ENCODE measurements around the gene CEMP1. TPM values are rescaled to one million over a fixed set of nuclear protein-coding genes. Genes with fewer than 3 reads are reported as not detected.

Gene CEMP1
- total and polyA plus RNA-seq, 2 donors (not counting 1 experiment from before 2014, with no cell fraction given), result 0.66 to 2.3 TPM

DNA sequence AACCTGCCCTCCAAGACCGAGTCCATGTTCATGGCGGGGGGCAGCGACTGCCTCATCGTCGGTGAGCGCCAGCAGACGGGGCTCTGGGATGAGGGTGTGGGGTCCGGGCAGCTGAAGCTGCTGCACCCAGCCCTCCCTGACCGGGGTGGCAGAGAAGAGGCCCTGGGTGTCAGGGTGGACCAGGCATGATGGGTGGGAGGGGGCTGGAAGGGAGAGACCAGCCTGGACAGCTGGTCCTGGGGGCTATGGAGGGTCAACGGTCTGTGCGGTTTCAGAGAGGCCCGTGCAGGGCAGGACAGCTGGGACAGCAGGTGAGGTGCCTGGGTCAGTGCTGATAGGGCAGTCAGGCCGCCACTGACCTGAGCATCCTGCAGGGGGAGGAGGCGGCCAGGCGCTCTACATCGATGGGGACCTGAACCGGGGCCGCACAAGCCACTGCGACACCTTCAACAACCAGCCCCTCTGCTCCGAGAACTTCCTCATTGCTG, 30.7 kb downstream of the CEMP1 start:
- Mint-ChIP-seq H3K4me1 (peaks cover 6% of the 10 kb centered on the region), H3K27ac (no peak overlapping the region), H3K9me3 (ENCODE audit: insufficient read depth) (no peaks in the 10 kb centered on the region), H3K4me3 (no peak overlapping the region), H3K27me3 (no peaks in the 10 kb centered on the region)
- Histone ChIP-seq H3K4me2 (replicated peaks; ENCODE audit: low read depth, low read length, poor library complexity, severe bottlenecking) (no peak overlapping the region), H3K4me3 (ENCODE audit: control extremely low read depth in 1 of 5, extremely low read depth in 1 of 5, insufficient read depth in 1 of 5, low read depth in 2 of 5, low read length in 4 of 5) (no peak overlapping the region), H3K9me3 (ENCODE audit: control extremely low read depth in 1 of 3, control insufficient read depth in 2 of 3, insufficient read depth in 1 of 3, low read length in 2 of 3) (no peaks in the 10 kb centered on the region), H3K4me1 (ENCODE audit: control insufficient read depth in 2 of 2, insufficient read depth in 2 of 2, low read length in 2 of 2) (peaks cover 0 to 8% of the 10 kb centered on the region in 2 donors), H3K79me2 (ENCODE audit: control insufficient read depth, insufficient read depth, low read length) (peaks cover 22% of the 10 kb centered on the region), H3K27me3 (replicated peaks in 1 of 4; ENCODE audit: control extremely low read depth in 1 of 4, control insufficient read depth in 3 of 4, insufficient read depth in 4 of 4, low read length in 3 of 4) (no peaks in the 10 kb centered on the region), H3K27ac (ENCODE audit: low read length in 2 of 2) (no peak overlapping the region), H3K9ac (ENCODE audit: low read length) (no peak overlapping the region), H4K20me1 (ENCODE audit: control insufficient read depth, insufficient read depth, low read length, poor library complexity, severe bottlenecking) (no peaks in the 10 kb centered on the region), H3K36me3 (replicated peaks in 1 of 2; ENCODE audit: control extremely low read depth in 1 of 2, control insufficient read depth in 1 of 2, extremely low read depth in 1 of 2, insufficient read depth in 2 of 2, low read length in 1 of 2) (peaks cover 0 to 4% of the 10 kb centered on the region in 2 experiments), H2AFZ (ENCODE audit: insufficient read depth, low read depth, low read length, poor library complexity, severe bottlenecking) (no peak overlapping the region)
- 93% methylated on average over 18 of the region's 20 CpGs for WGBS (ENCODE audit: insufficient coverage)
- intact Hi-C loops (cut with micrococcal nuclease), result loop anchor here (10.0 kb wide), 1 partner anchor 476 kb away; the partner anchor contains the start of gene NHERF2
- ATAC-seq (ENCODE audit: low read depth) (no peak), DNase-seq (peak; percentile 35)
- CTCF ChIA-PET, result interaction anchor here (0.9 to 3.0 kb wide), 17 partner anchors 10 to 478 kb away, joined by 3 to 41 read pairs (median 6); partner anchors contain the start of genes ABCA3, AMDHD2, CEMP1 and ECI1
- POLR2A ChIA-PET, result interaction anchor here (1.3 kb wide), 1 partner anchor 306 kb away, joined by 3 read pairs; no protein-coding TSS in a partner anchor
- TF ChIP-seq, protein P1, sequence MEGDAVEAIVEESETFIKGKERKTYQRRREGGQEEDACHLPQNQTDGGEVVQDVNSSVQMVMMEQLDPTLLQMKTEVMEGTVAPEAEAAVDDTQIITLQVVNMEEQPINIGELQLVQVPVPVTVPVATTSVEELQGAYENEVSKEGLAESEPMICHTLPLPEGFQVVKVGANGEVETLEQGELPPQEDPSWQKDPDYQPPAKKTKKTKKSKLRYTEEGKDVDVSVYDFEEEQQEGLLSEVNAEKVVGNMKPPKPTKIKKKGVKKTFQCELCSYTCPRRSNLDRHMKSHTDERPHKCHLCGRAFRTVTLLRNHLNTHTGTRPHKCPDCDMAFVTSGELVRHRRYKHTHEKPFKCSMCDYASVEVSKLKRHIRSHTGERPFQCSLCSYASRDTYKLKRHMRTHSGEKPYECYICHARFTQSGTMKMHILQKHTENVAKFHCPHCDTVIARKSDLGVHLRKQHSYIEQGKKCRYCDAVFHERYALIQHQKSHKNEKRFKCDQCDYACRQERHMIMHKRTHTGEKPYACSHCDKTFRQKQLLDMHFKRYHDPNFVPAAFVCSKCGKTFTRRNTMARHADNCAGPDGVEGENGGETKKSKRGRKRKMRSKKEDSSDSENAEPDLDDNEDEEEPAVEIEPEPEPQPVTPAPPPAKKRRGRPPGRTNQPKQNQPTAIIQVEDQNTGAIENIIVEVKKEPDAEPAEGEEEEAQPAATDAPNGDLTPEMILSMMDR (IDR thresholded peaks at IDR 0.05), result no peak
- no peak for TF ChIP-seq EZH2 (IDR thresholded peaks at IDR 0.05; ENCODE audit: borderline replicate concordance, insufficient read depth, low read depth, low read length, poor library complexity, severe bottlenecking)

DNA sequence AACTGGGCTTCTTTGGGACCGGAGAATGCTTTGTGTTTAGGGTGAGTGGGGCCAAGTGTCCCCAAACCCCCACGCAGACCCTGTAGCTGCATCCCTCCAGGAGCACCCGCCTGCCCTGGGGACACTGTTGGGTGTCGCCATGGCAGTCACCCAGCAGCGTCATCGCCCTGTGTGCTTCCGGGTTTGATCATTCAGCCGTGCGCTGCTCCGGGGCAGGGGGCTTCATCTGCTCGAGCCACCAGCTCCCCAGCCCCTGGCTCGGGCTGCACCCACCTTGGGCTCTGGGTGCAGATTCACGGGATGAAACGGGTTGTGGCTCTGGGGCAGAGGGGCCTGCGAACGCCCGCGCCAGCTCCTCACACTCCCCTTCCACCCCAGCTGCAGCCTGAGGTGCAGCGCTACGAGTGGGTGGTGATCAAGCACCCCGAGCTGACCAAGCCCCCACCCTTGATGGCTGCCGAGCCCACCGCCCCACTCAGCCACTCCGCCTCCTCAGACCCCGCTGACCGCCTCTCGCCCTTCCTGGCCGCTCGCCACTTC, 31.2 kb downstream of the CEMP1 start:
- Histone ChIP-seq H3K36me3 (replicated peaks in 1 of 2; ENCODE audit: control extremely low read depth in 1 of 2, control insufficient read depth in 1 of 2, extremely low read depth in 1 of 2, insufficient read depth in 2 of 2, low read length in 1 of 2) (peaks cover 0 to 4% of the 10 kb centered on the region in 2 experiments), H3K27ac (ENCODE audit: low read length in 2 of 2) (no peak overlapping the region), H3K4me3 (ENCODE audit: control extremely low read depth in 1 of 5, extremely low read depth in 1 of 5, insufficient read depth in 1 of 5, low read depth in 2 of 5, low read length in 4 of 5) (no peak overlapping the region), H2AFZ (ENCODE audit: insufficient read depth, low read depth, low read length, poor library complexity, severe bottlenecking) (no peak overlapping the region), H4K20me1 (ENCODE audit: control insufficient read depth, insufficient read depth, low read length, poor library complexity, severe bottlenecking) (no peaks in the 10 kb centered on the region), H3K79me2 (ENCODE audit: control insufficient read depth, insufficient read depth, low read length) (peaks cover 22% of the 10 kb centered on the region), H3K9me3 (ENCODE audit: control extremely low read depth in 1 of 3, control insufficient read depth in 2 of 3, insufficient read depth in 1 of 3, low read length in 2 of 3) (no peaks in the 10 kb centered on the region), H3K27me3 (replicated peaks in 1 of 4; ENCODE audit: control extremely low read depth in 1 of 4, control insufficient read depth in 3 of 4, insufficient read depth in 4 of 4, low read length in 3 of 4) (no peaks in the 10 kb centered on the region), H3K4me2 (replicated peaks; ENCODE audit: low read depth, low read length, poor library complexity, severe bottlenecking) (no peak overlapping the region), H3K9ac (ENCODE audit: low read length) (no peak overlapping the region), H3K4me1 (ENCODE audit: control insufficient read depth in 2 of 2, insufficient read depth in 2 of 2, low read length in 2 of 2) (peaks cover 0 to 8% of the 10 kb centered on the region in 2 donors)
- ATAC-seq (ENCODE audit: low read depth) (no peak), DNase-seq (no peak)
- CTCF ChIA-PET, result interaction anchor here (0.9 to 3.0 kb wide), 9 partner anchors 10 to 306 kb away, joined by 3 to 41 read pairs (median 6); partner anchors contain the start of genes ABCA3 and ECI1
- intact Hi-C loops (cut with micrococcal nuclease), result loop anchor here (10.0 kb wide), 1 partner anchor 475 kb away; the partner anchor contains the start of gene NHERF2
- Mint-ChIP-seq H3K27me3 (no peaks in the 10 kb centered on the region), H3K4me3 (no peak overlapping the region), H3K9me3 (ENCODE audit: insufficient read depth) (no peaks in the 10 kb centered on the region), H3K4me1 (peaks cover 2% of the 10 kb centered on the region), H3K27ac (no peak overlapping the region)
- WGBS (ENCODE audit: insufficient coverage), result 95% methylated on average over 29 of the region's 29 CpGs
- no peak for TF ChIP-seq EZH2 (IDR thresholded peaks at IDR 0.05; ENCODE audit: borderline replicate concordance, insufficient read depth, low read depth, low read length, poor library complexity, severe bottlenecking)
- TF ChIP-seq, protein P1 (IDR thresholded peaks at IDR 0.05), result no peak
- POLR2A ChIA-PET, result no interaction called here
